Right lobe of liver (tissue), 6 donors: ENCODE data around the gene AK2. TPM values are rescaled to one million over a fixed set of nuclear protein-coding genes. Genes with fewer than 3 reads are reported as not detected.
"Not testable (repeated sequence)": the region's sequence is repeated elsewhere in the genome, so short reads cannot be mapped to it uniquely, and the experiment has no call there.

Source experiments
- ATAC-seq, 4 donors: fragments of 200-7000 bp; cut with Tn5 transposase; one replicate each; pipeline ENCODE4 v1.9.1; 2020; ENCODE audit warnings: mild to moderate bottlenecking in 4 of 4, moderate library complexity in 4 of 4
- DNase-seq, 3 donors: peaks; one replicate each; pipeline ENCODE4 v3.0.0-alpha.2; 2020
- H3K27ac ChIP-seq, 3 donors: fragments of 200-600 bp; one replicate each; pipeline ENCODE4 v1.8.0; 2022
- H3K27me3 ChIP-seq, 2 donors: fragments of 200-600 bp; one replicate each; pipeline ENCODE4 v1.8.0; 2022
- H3K36me3 ChIP-seq, 4 donors: fragments of 200-600 bp; sonication (generic) in 1 of 4; one replicate each; pipeline versions ENCODE4 v1.5.1 to v1.8.0; 2017 to 2022; ENCODE audit warnings: control low read depth in 1 of 4
- H3K4me1 ChIP-seq, 4 donors: fragments of 200-600 bp; sonication (generic) in 1 of 4; one replicate each; pipeline versions ENCODE4 v1.5.1 to v1.8.0; 2017 to 2022; ENCODE audit warnings: control low read depth in 1 of 4
- H3K4me3 ChIP-seq, 3 donors: fragments of 200-600 bp; one replicate each; pipeline ENCODE4 v1.8.0; 2022
- H3K9me3 ChIP-seq, 4 donors: fragments of 200-600 bp; sonication (generic) in 1 of 4; one replicate each; pipeline versions ENCODE4 v1.5.1 to v1.8.0; 2017 to 2022; ENCODE audit warnings: control low read depth in 1 of 4
- POLR2A ChIP-seq: fragments of 450-650 bp; IDR thresholded peaks from one replicate; pipeline ENCODE4 v1.6.1; 2017; ENCODE audit warnings: antibody characterized with exemption, mild to moderate bottlenecking
- WGBS: methylation state at CpG from one replicate; pipeline ENCODE4 v1.1.6; 2018; ENCODE audit warnings: low coverage, low lambda C conversion rate; ENCODE audit not compliant: insufficient coverage; ENCODE audit errors: missing lambda C conversion rate; 5-methylcytosine and 5-hydroxymethylcytosine counted together
- intact Hi-C, 2 donors: fragments of 100-400 bp; cut with DNase I; formaldehyde crosslinking; loops; one replicate each; pipeline versions ENCODE4 v1.11.2 to v1.14.1; 2022
- total RNA-seq, 6 experiments: library from RNA; depleted of rRNA in 2 of 6; stranded (reverse); fragments of >200 nt in 2 of 6; fragmentation: NEBNext Ultra II Directional in 3 of 6; extraction: Animal tissue kit (Norgen Biotek cat#: 25700) in 3 of 6; gene quantifications; one replicate each; pipeline versions ENCODE4 v1.1.0 to v1.2.4, GENCODE V29; 2016 to 2023
- TF ChIP-seq, protein P1 (sequence below), 4 donors: fragments of 200-600 bp in 3 of 4; fragments of 450-650 bp in 1 of 4; IDR thresholded peaks; one replicate each; pipeline versions ENCODE4 v1.5.1 to v1.8.0; 2016 to 2022; ENCODE audit warnings: antibody characterized with exemption in 4 of 4, mild to moderate bottlenecking in 2 of 4
- donor health status: DM: no; HTN: yes; CAD: no.
- donor health status: DM: no; HTN: no; CAD: no.
- donor health status: DM: no; HTN: no; CAD: no.
- donor health status: DM: no; HTN: yes; CAD: no.
- donor health status: DM: no; HTN: yes; CAD: no.

The AK2 gene
- total RNA-seq, 6 experiments from 2014 or later: 119 to 301 (median 130) TPM

DNA sequence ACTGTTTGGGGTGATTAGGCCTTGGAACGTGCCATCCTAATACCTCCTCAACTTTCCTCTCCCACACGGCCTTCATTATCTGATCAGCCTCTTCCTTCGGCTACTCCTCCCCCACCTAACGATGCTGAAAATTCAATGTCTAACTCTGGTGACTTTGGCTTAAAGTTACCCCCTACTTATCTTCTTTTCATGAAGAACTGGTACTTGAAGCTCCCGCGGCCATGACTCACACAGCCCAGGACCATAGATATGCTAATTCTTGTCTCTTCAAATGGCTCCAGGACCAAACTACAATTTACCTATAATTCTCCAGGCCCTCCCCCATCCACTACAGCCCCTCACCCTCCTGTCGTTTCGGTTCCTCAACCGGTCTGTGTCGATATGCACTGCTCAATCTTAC lies 28.6 kb upstream of the AK2 start:
- H3K27me3 ChIP-seq: no peaks in the 10 kb centered on the region
- peaks cover 0 to 8% (median 3%) of the 10 kb centered on the region in 4 donors for H3K9me3 ChIP-seq
- no peak overlapping the region for H3K27ac ChIP-seq
- DNase-seq: no peak
- H3K4me3 ChIP-seq: no peak overlapping the region
- no peaks in the 10 kb centered on the region for H3K4me1 ChIP-seq
- no peak for ATAC-seq
- H3K36me3 ChIP-seq: no peaks in the 10 kb centered on the region
- intact Hi-C loops: no loop called here
- WGBS: 85% methylated on average over 10 of the region's 10 CpGs
- TF ChIP-seq POLR2A: no peak
- TF ChIP-seq, protein P1, sequence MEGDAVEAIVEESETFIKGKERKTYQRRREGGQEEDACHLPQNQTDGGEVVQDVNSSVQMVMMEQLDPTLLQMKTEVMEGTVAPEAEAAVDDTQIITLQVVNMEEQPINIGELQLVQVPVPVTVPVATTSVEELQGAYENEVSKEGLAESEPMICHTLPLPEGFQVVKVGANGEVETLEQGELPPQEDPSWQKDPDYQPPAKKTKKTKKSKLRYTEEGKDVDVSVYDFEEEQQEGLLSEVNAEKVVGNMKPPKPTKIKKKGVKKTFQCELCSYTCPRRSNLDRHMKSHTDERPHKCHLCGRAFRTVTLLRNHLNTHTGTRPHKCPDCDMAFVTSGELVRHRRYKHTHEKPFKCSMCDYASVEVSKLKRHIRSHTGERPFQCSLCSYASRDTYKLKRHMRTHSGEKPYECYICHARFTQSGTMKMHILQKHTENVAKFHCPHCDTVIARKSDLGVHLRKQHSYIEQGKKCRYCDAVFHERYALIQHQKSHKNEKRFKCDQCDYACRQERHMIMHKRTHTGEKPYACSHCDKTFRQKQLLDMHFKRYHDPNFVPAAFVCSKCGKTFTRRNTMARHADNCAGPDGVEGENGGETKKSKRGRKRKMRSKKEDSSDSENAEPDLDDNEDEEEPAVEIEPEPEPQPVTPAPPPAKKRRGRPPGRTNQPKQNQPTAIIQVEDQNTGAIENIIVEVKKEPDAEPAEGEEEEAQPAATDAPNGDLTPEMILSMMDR (IDR thresholded peaks at IDR 0.05): no peak

DNA sequence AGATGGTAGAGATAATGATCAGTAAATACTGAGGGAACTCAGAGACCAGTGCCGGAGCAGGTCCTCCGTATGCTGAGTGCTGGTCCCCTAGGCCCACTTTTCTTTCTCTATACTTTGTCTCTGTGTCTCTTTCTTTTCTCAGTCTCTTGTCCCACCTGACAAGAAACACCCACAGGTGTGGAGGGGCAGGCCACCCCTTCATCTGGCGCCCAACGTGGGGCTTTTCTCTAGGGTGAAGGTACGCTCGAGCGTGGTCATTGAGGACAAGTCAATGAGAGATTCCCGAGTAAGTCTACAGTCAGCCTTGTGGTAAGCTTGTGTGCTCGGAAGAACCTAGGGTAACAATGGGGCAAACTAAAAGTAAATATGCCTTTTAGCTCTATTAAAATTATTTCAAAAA lies 27.6 kb upstream of the AK2 start:
- H3K27ac ChIP-seq, DNase-seq, H3K4me1 ChIP-seq, H3K9me3 ChIP-seq, ATAC-seq, intact Hi-C loops, H3K36me3 ChIP-seq, H3K27me3 ChIP-seq, H3K4me3 ChIP-seq: not testable (repeated sequence)
- WGBS: 82% methylated on average over 7 of the region's 9 CpGs

DNA sequence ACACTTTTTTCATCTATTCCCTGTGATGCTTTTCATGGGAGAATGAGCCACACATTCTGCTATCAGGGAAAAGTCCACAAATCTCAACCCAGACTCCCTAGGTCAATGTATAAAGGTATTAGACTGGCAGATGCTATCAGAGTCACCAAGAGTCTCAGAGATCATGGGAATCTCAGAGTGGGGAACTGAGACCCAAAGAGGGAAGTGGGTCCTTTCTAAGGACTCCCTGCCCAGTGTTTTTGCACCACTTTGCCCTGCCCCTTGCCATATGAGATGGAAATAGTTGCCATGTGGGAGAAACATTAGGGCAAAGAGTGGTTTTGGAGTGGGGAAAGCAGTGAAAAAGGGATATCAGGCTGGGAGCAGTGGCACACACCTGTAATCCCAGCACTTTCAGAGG lies 25.2 kb upstream of the AK2 start:
- H3K27ac ChIP-seq: no peak overlapping the region
- H3K9me3 ChIP-seq: peaks cover 0 to 8% (median 3%) of the 10 kb centered on the region in 4 donors
- H3K36me3 ChIP-seq: no peaks in the 10 kb centered on the region
- H3K27me3 ChIP-seq: no peaks in the 10 kb centered on the region
- H3K4me3 ChIP-seq: no peak overlapping the region
- no peaks in the 10 kb centered on the region for H3K4me1 ChIP-seq
- no peak for ATAC-seq
- no peak for DNase-seq
- TF ChIP-seq POLR2A: no peak
- TF ChIP-seq, protein P1 (IDR thresholded peaks at IDR 0.05): no peak
- intact Hi-C loops: no loop called here

DNA sequence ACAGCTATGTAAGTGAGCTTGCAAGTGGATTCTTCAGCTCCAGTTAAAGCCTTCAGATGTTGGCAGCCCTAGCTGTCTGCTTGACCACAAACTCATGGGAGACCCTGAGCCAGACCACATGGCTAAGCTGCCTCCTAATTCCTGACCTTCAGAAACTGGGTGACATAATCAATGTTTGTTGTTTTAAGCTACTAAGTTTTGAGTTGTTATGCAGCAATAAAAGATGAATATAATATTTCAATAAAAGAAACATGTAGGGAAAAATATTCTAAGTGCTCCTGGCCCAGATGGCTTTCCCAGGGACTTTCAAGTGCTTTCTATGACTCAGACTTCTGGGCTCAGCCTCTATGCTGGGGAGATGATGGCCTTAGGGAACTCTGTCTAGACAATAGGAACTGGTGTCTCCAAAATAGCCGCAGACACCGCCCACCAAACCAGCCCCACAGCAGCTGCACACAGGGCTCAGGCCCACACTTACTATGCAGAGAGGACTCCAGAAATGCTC lies 23.9 kb upstream of the AK2 start:
- Histone ChIP-seq H3K4me3 (no peak overlapping the region), H3K27me3 (no peaks in the 10 kb centered on the region), H3K4me1 (peaks cover 0 to 6% (median 3%) of the 10 kb centered on the region in 4 donors), H3K36me3 (no peaks in the 10 kb centered on the region), H3K27ac (no peak overlapping the region), H3K9me3 (peaks cover 0 to 8% (median 3%) of the 10 kb centered on the region in 4 donors)
- WGBS: 58% methylated on average over 2 of the region's 2 CpGs
- TF ChIP-seq, protein P1 (IDR thresholded peaks at IDR 0.05): no peak
- TF ChIP-seq POLR2A: no peak
- intact Hi-C loops: no loop called here
- ATAC-seq (peak in 1 of 4 donors; percentile 25), DNase-seq (no peak)

DNA sequence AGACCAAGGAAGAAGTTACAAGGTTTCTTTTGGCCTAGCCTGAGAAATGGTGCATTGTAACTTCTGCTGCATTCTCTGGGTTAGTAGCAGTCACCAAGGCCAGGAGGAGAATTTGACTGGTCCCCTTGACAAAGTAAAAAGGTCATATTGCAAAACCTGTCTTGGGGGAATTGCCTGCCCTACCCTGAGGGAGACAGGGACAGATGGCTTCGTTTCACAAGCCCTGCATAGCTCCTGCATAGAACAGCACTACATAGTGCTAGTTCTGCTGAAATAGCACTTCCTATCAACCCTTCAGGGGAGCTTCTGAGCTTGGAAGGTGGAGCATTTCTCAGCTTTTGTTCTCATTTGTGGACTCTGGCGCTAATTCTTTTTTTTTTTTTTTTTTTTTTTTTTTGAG lies 20.4 kb upstream of the AK2 start:
- intact Hi-C loops: loop anchor here in 1 of 2 donors (10.0 kb wide), 1 partner anchor 112 kb away; no protein-coding TSS in a partner anchor
- ATAC-seq: no peak
- Histone ChIP-seq H3K27ac (no peak overlapping the region), H3K36me3 (no peaks in the 10 kb centered on the region), H3K4me3 (no peak overlapping the region), H3K27me3 (no peaks in the 10 kb centered on the region), H3K4me1 (peaks cover 0 to 14% (median 5%) of the 10 kb centered on the region in 4 donors), H3K9me3 (no peaks in the 10 kb centered on the region)
- DNase-seq: no peak
- TF ChIP-seq, protein P1 (IDR thresholded peaks at IDR 0.05): no peak
- TF ChIP-seq POLR2A: no peak
- WGBS: 25% methylated on average over 1 of the region's 2 CpGs
